Testis (tissue), 3 donors: ENCODE results near the gene NLRX1. TPM values are rescaled to one million over a fixed set of nuclear protein-coding genes. Genes with fewer than 3 reads are reported as not detected.
"Not testable (repeated sequence)": the region's sequence is repeated elsewhere in the genome, so short reads cannot be mapped to it uniquely, and the experiment has no call there.

Experiments
- DNase-seq: peaks from one replicate; pipeline ENCODE4 v3.0.0-alpha.2; 2019
- H3K27ac ChIP-seq, 2 donors: fragments of 200-600 bp; sonication (generic); one replicate each; pipeline ENCODE4 v1.5.1; 2019
- H3K27me3 ChIP-seq: fragments of 200-600 bp; sonication (generic); one replicate; pipeline ENCODE4 v1.5.1; 2019
- H3K36me3 ChIP-seq: fragments of 200-600 bp; sonication (generic); one replicate; pipeline ENCODE4 v1.5.1; 2017; ENCODE audit warnings: low read depth; ENCODE audit errors: missing control alignments
- H3K4me1 ChIP-seq: fragments of 200-600 bp; sonication (generic); one replicate; pipeline ENCODE4 v1.5.1; 2019
- H3K4me3 ChIP-seq, 2 donors: fragments of 200-600 bp; sonication (generic); one replicate each; pipeline ENCODE4 v1.5.1; 2017 to 2019
- H3K9me3 ChIP-seq: fragments of 200-600 bp; sonication (generic); one replicate; pipeline ENCODE4 v1.5.1; 2017
- CTCF ChIP-seq, 3 experiments: fragments of 450-650 bp in 2 of 3; fragments of 200-600 bp in 1 of 3; sonication (generic) in 1 of 3; IDR thresholded peaks; one replicate each; pipeline ENCODE4 v1.5.1; 2016 to 2019; ENCODE audit warnings: antibody characterized with exemption in 3 of 3, mild to moderate bottlenecking in 2 of 3, moderate library complexity in 1 of 3
- POLR2A ChIP-seq: fragments of 450-650 bp; IDR thresholded peaks from one replicate; pipeline ENCODE4 v1.6.1; 2017; ENCODE audit warnings: antibody characterized with exemption, mild to moderate bottlenecking, moderate library complexity
- WGBS, 2 donors: methylation state at CpG; one replicate each; pipeline ENCODE4 v1.1.5; 2018; 5-methylcytosine and 5-hydroxymethylcytosine counted together
- intact Hi-C: fragments of 100-400 bp; cut with DNase I; formaldehyde crosslinking; loops from one replicate; pipeline ENCODE4 v1.15.1; 2023; ENCODE audit warnings: low total_unique reads
- polyA plus RNA-seq: library from polyadenylated mRNA; stranded (reverse); fragments of 350-450 nt; fragmentation: Illumina TruSeq; extraction: RNeasy Lipid Tissue Mini Kit (QIAGEN cat#74804); gene quantifications from one replicate; pipeline ENCODE4 v1.2.3, GENCODE V29; 2014; ENCODE audit warnings: low read depth, low replicate concordance; ENCODE audit not compliant: insufficient read depth
- total RNA-seq, 2 donors: library from RNA; depleted of rRNA; stranded (reverse); fragments of >200 nt; gene quantifications; one replicate each; pipeline ENCODE4 v1.2.3, GENCODE V29; 2016

Gene NLRX1
- total and polyA plus RNA-seq, 3 donors from 2014 or later, result 9.4 to 21.4 (median 16.2) TPM

- DNase-seq, result no peak
- WGBS, 2 donors, result 78 to 80% methylated on average over 4 of the region's 4 CpGs
These were observed 9.7 kb downstream of the NLRX1 start for GRCh38 chr11:119178166-119178680.

GRCh38 chr11:119179342-119179741 is 10.8 kb downstream of the NLRX1 start:
- WGBS, 2 donors, result 93 to 96% methylated on average over 6 of the region's 6 CpGs
- intact Hi-C loops, result no loop called here
- TF ChIP-seq POLR2A (no peak), CTCF (IDR thresholded peaks at IDR 0.05) (no peak)
- H3K36me3 ChIP-seq, result no peaks in the 10 kb centered on the region
- DNase-seq, result no peak
- H3K4me3 ChIP-seq, result no peak overlapping the region
- no peaks in the 10 kb centered on the region for H3K9me3 ChIP-seq
- H3K4me1 ChIP-seq, result no peaks in the 10 kb centered on the region
- H3K27me3 ChIP-seq, result no peaks in the 10 kb centered on the region
- H3K27ac ChIP-seq, result no peak overlapping the region

More at GRCh38 chr11:119178166-119178680, 9.7 kb downstream of the NLRX1 start:
- no peak overlapping the region for H3K4me3 ChIP-seq
- H3K9me3 ChIP-seq, result no peaks in the 10 kb centered on the region
- intact Hi-C loops, result no loop called here
- H3K4me1 ChIP-seq, result no peaks in the 10 kb centered on the region
- H3K36me3 ChIP-seq, result no peaks in the 10 kb centered on the region
- no peaks in the 10 kb centered on the region for H3K27me3 ChIP-seq
- H3K27ac ChIP-seq, result no peak overlapping the region
- TF ChIP-seq POLR2A, result no peak

- no peak for TF ChIP-seq POLR2A
- no peak for TF ChIP-seq CTCF (IDR thresholded peaks at IDR 0.05)
- H3K36me3 ChIP-seq, result no peaks in the 10 kb centered on the region
- no peaks in the 10 kb centered on the region for H3K27me3 ChIP-seq
- no peaks in the 10 kb centered on the region for H3K4me1 ChIP-seq
- H3K4me3 ChIP-seq, result no peak overlapping the region
- H3K9me3 ChIP-seq, result no peaks in the 10 kb centered on the region
- H3K27ac ChIP-seq, result no peak overlapping the region
- intact Hi-C loops, result loop anchor here (10.0 kb wide), 1 partner anchor 85 kb away; a partner anchor contains a TSS
- WGBS, 2 donors, result 90 to 96% methylated on average over 10 of the region's 10 CpGs
- DNase-seq, result no peak
These were observed 11.5 kb downstream of the NLRX1 start for GRCh38 chr11:119179983-119180382.

GRCh38 chr11:119180729-119181676 is 12.5 kb downstream of the NLRX1 start:
- H3K4me3 ChIP-seq, result no peak overlapping the region
- H3K27ac ChIP-seq, result no peak overlapping the region
- TF ChIP-seq CTCF (IDR thresholded peaks at IDR 0.05), result no peak
- no peak for TF ChIP-seq POLR2A
- H3K27me3 ChIP-seq, result no peaks in the 10 kb centered on the region
- intact Hi-C loops, result loop anchor here (10.0 kb wide), 1 partner anchor 86 kb away; a partner anchor contains a TSS
- no peaks in the 10 kb centered on the region for H3K9me3 ChIP-seq
- WGBS, 2 donors, result 86 to 88% methylated on average over 3 to 6 of the region's 6 CpGs
- no peak for DNase-seq
- H3K36me3 ChIP-seq, result no peaks in the 10 kb centered on the region
- no peaks in the 10 kb centered on the region for H3K4me1 ChIP-seq

GRCh38 chr11:119181677-119182412 is 13.3 kb downstream of the NLRX1 start:
- 77 to 90% methylated on average over 14 to 17 of the region's 17 CpGs for WGBS, 2 donors
- no peak for TF ChIP-seq CTCF (IDR thresholded peaks at IDR 0.05)
- H3K9me3 ChIP-seq, result no peaks in the 10 kb centered on the region
- no peak overlapping the region for H3K27ac ChIP-seq
- H3K4me3 ChIP-seq, result no peak overlapping the region
- H3K4me1 ChIP-seq, result no peaks in the 10 kb centered on the region
- DNase-seq, result no peak
- H3K27me3 ChIP-seq, result no peaks in the 10 kb centered on the region
- H3K36me3 ChIP-seq, result no peaks in the 10 kb centered on the region
- intact Hi-C loops, result loop anchor here (10.0 kb wide), 1 partner anchor 87 kb away; a partner anchor contains a TSS

- H3K36me3 ChIP-seq, H3K9me3 ChIP-seq, H3K27ac ChIP-seq, H3K4me3 ChIP-seq, H3K27me3 ChIP-seq, DNase-seq, H3K4me1 ChIP-seq: not testable (repeated sequence)
- intact Hi-C loops, result loop anchor here (10.0 kb wide), 1 partner anchor 90 kb away; a partner anchor contains a TSS
- 78 to 83% methylated on average over 9 of the region's 9 CpGs for WGBS, 2 donors
These were observed 15.9 kb downstream of the NLRX1 start for GRCh38 chr11:119184399-119184798.
